Measurements from ENCODE around the gene RBM7.
A peak's percentile ranks its signal among the peaks of the same experiment; 100 is the strongest.

The RBM7 gene

GRCh38 chr11:114400216-114400914 is at the start of gene RBM7, which contains the start of gene C11orf71:
Gene RBM7 (plus strand): TSS chr11:114400666. CDS start chr11:114400672, 6 bp downstream.
Gene C11orf71 (minus strand): TSS chr11:114400511. CDS start chr11:114400331, 180 bp downstream.
- peak; percentile 98 for DNase-seq (ENCODE audit: low spot score)

- DNase-seq (ENCODE audit: low spot score): no peak
These were observed 47.0 kb upstream of the RBM7 start for GRCh38 chr11:114353443-114353842.

GRCh38 chr11:114354076-114354475 is 46.4 kb upstream of the RBM7 start:
- DNase-seq (ENCODE audit: low spot score): no peak

- no peak for DNase-seq (ENCODE audit: low spot score)
These were observed 41.8 kb upstream of the RBM7 start for GRCh38 chr11:114358716-114359115.

GRCh38 chr11:114359342-114359741 is 41.1 kb upstream of the RBM7 start:
- no peak for DNase-seq (ENCODE audit: low spot score)

- no peak for DNase-seq (ENCODE audit: low spot score)
These were observed 38.1 kb upstream of the RBM7 start for GRCh38 chr11:114362326-114362725.

GRCh38 chr11:114362958-114363357 is 37.5 kb upstream of the RBM7 start:
- no peak for DNase-seq (ENCODE audit: low spot score)

- DNase-seq (ENCODE audit: low spot score): no peak
These were observed 33.9 kb upstream of the RBM7 start for GRCh38 chr11:114366331-114367243.

- DNase-seq (ENCODE audit: low spot score): no peak
These were observed 33.1 kb upstream of the RBM7 start for GRCh38 chr11:114367244-114367957.

- no peak for DNase-seq (ENCODE audit: low spot score)
These were observed 31.4 kb upstream of the RBM7 start for GRCh38 chr11:114368918-114369680.

- DNase-seq (ENCODE audit: low spot score): no peak
These were observed 25.4 kb upstream of the RBM7 start for GRCh38 chr11:114375052-114375451.

GRCh38 chr11:114377612-114378267 is 22.7 kb upstream of the RBM7 start:
- DNase-seq (ENCODE audit: low spot score): no peak

- DNase-seq (ENCODE audit: low spot score): no peak
These were observed 20.9 kb upstream of the RBM7 start for GRCh38 chr11:114379394-114380069.

GRCh38 chr11:114382509-114382908 is 18.0 kb upstream of the RBM7 start:
- DNase-seq (ENCODE audit: low spot score): no peak

GRCh38 chr11:114384487-114384886 is 16.0 kb upstream of the RBM7 start:
- no peak for DNase-seq (ENCODE audit: low spot score)

- no peak for DNase-seq (ENCODE audit: low spot score)
These were observed 14.3 kb upstream of the RBM7 start for GRCh38 chr11:114386131-114386530.

- no peak for DNase-seq (ENCODE audit: low spot score)
These were observed 13.9 kb upstream of the RBM7 start for GRCh38 chr11:114386545-114386944.

GRCh38 chr11:114392735-114393667 is 7.5 kb upstream of the RBM7 start:
- no peak for DNase-seq (ENCODE audit: low spot score)

- no peak for DNase-seq (ENCODE audit: low spot score)
These were observed 4.7 kb upstream of the RBM7 start for GRCh38 chr11:114395736-114396135.
